Endothelial cell of umbilical vein (primary cell): ENCODE data around the gene FBXO44. TPM values are rescaled to one million over a fixed set of nuclear protein-coding genes. Genes with fewer than 3 reads are reported as not detected.

Experiments
- BruUV-seq: library from RNA; stranded (reverse); fragments of 400-500 nt; replicated peaks from 2 replicates; lab custom pipeline; 2021; lab: Mats Ljungman, UMichigan
- CTCF ChIA-PET: fragments of 300-600, 350-600 bp; sonication (Branson Sonifier 250); formaldehyde crosslinking; loops from one replicate; lab custom pipeline; 2021; ENCODE audit warnings: antibody characterized with exemption, inconsistent platforms; lab: Charles Lee
- POLR2A ChIA-PET: fragments of 300-600, 350-600 bp; sonication (Branson Sonifier 250); formaldehyde crosslinking; loops from one replicate; lab custom pipeline; 2021; ENCODE audit warnings: antibody characterized with exemption, inconsistent platforms; lab: Charles Lee
- DNase-seq: peaks from one replicate; pipeline ENCODE4 v3.0.0-alpha.2; 2011; ENCODE audit warnings: low read depth, low spot score
- FAIRE-seq: peaks from 2 replicates; lab custom pipeline; 2011; peaks lifted over from hg19 to GRCh38; lab: Jason Lieb, UNC
- H2AFZ ChIP-seq: 2 replicates; pipeline ENCODE4 v1.6.0; 2012; ENCODE audit warnings: low read depth, low read length, control low read depth, inconsistent platforms
- H3K27ac ChIP-seq: 2 replicates; pipeline ENCODE4 v1.5.1; 2011; ENCODE audit warnings: low read depth, mild to moderate bottlenecking, control low read depth, low read length, moderate library complexity; ENCODE audit not compliant: insufficient read depth
- H3K27me3 ChIP-seq, 2 experiments: 2 replicates each; pipeline versions ENCODE4 v1.6.0 to v1.6.1; 2011; ENCODE audit warnings: low read length in 2 of 2, mixed read lengths in 1 of 2; ENCODE audit not compliant: control insufficient read depth in 2 of 2, insufficient read depth in 2 of 2
- H3K36me3 ChIP-seq, 2 experiments: 2 replicates in 1 of 2; 3 replicates in 1 of 2; pipeline ENCODE4 v1.5.1; 2011; ENCODE audit warnings: low read length in 2 of 2, mild to moderate bottlenecking in 1 of 2, moderate library complexity in 1 of 2; ENCODE audit not compliant: control insufficient read depth in 2 of 2, insufficient read depth in 2 of 2; ENCODE audit errors: extremely low read depth in 1 of 2
- H3K4me1 ChIP-seq: 3 replicates; pipeline ENCODE4 v1.5.1; 2011; ENCODE audit warnings: mild to moderate bottlenecking, low read length; ENCODE audit not compliant: control insufficient read depth, insufficient read depth; ENCODE audit errors: extremely low read depth
- H3K4me2 ChIP-seq: 2 replicates; pipeline ENCODE4 v1.6.1; 2011; ENCODE audit warnings: low read length, control low read depth, mixed read lengths; ENCODE audit not compliant: insufficient read depth
- H3K4me3 ChIP-seq, 3 experiments: fragments of 200-600 bp in 1 of 3; sonication (generic), shearing (Covaris generic) in 1 of 3; replicated peaks in 1 of 3; 2 replicates each; pipeline ENCODE4 v1.5.1; 2011 to 2016; ENCODE audit warnings: control low read depth in 3 of 3, low read length in 3 of 3, mild to moderate bottlenecking in 2 of 3, inconsistent platforms in 1 of 3, low read depth in 1 of 3, moderate library complexity in 1 of 3; ENCODE audit not compliant: insufficient read depth in 1 of 3
- H3K79me2 ChIP-seq: 2 replicates; pipeline ENCODE4 v1.6.0; 2012; ENCODE audit warnings: low read length, inconsistent platforms; ENCODE audit not compliant: control insufficient read depth, insufficient read depth
- H3K9ac ChIP-seq: replicated peaks from 2 replicates; pipeline ENCODE3; 2011; ENCODE audit warnings: low read length, control low read depth; ENCODE audit not compliant: insufficient read depth; ENCODE audit errors: extremely low read depth
- H3K9me1 ChIP-seq: replicated peaks from 3 replicates; pipeline ENCODE4 v1.6.0; 2011; ENCODE audit warnings: mild to moderate bottlenecking, low read length; ENCODE audit not compliant: control insufficient read depth, insufficient read depth; ENCODE audit errors: extremely low read depth
- H3K9me3 ChIP-seq: replicated peaks from 2 replicates; pipeline ENCODE4 v1.5.1; 2012; ENCODE audit warnings: low read length, inconsistent platforms; ENCODE audit not compliant: control insufficient read depth, insufficient read depth
- H4K20me1 ChIP-seq: replicated peaks from 2 replicates; pipeline ENCODE3; 2011; ENCODE audit warnings: mild to moderate bottlenecking, low read length; ENCODE audit not compliant: control insufficient read depth, insufficient read depth; ENCODE audit errors: extremely low read depth
- CTCF ChIP-seq, 2 donors: IDR thresholded peaks; 1 replicate in 1 of 2; 2 replicates in 1 of 2; pipeline ENCODE4 v1.5.1; 2011; ENCODE audit warnings: low read length in 2 of 2, mild to moderate bottlenecking in 2 of 2, moderate library complexity in 2 of 2, control low read depth in 1 of 2, inconsistent platforms in 1 of 2, low read depth in 1 of 2; ENCODE audit not compliant: insufficient read depth in 1 of 2; ENCODE audit errors: extremely low read depth in 1 of 2
- EZH2 ChIP-seq: IDR thresholded peaks from 2 replicates; pipeline ENCODE4 v1.6.1; 2012; ENCODE audit warnings: borderline replicate concordance, low read depth, mild to moderate bottlenecking, moderate library complexity, low read length, inconsistent platforms; ENCODE audit not compliant: severe bottlenecking
- FOS ChIP-seq: IDR thresholded peaks from 2 replicates; pipeline ENCODE4 v1.6.1; 2011; ENCODE audit warnings: mild to moderate bottlenecking, low read length, moderate library complexity, borderline replicate concordance; ENCODE audit not compliant: insufficient read depth
- GATA2 ChIP-seq: IDR thresholded peaks from 2 replicates; pipeline ENCODE4 v1.7.0; 2011; ENCODE audit warnings: low read depth, mild to moderate bottlenecking, moderate library complexity, mixed read lengths, low read length; ENCODE audit not compliant: insufficient read length, insufficient read depth
- JUN ChIP-seq: IDR thresholded peaks from 2 replicates; pipeline ENCODE4 v1.6.1; 2011; ENCODE audit warnings: borderline replicate concordance, low read depth; ENCODE audit not compliant: insufficient read length, insufficient read depth
- MAX ChIP-seq: IDR thresholded peaks from 2 replicates; pipeline ENCODE4 v1.6.1; 2011; ENCODE audit not compliant: insufficient read depth, insufficient read length
- MYC ChIP-seq: IDR thresholded peaks from one replicate; pipeline ENCODE4 v1.6.1; 2011; ENCODE audit warnings: mild to moderate bottlenecking, low read depth, low read length
- POLR2A ChIP-seq: IDR thresholded peaks from 2 replicates; pipeline ENCODE4 v1.6.1; 2012; ENCODE audit warnings: low read depth, mild to moderate bottlenecking, control low read depth, low read length
- POLR2AphosphoS5 ChIP-seq: IDR thresholded peaks from 2 replicates; pipeline ENCODE4 v1.6.1; 2012; ENCODE audit warnings: low read depth, mild to moderate bottlenecking, control low read depth, low read length, moderate library complexity; ENCODE audit not compliant: insufficient read depth
- dilution Hi-C: fragments of 300-500 bp; cut with MboI; formaldehyde crosslinking; loops from one replicate; pipeline ENCODE4 v1.15.0; 2019; ENCODE audit warnings: low sequenced_read_pairs; ENCODE audit not compliant: extremely low pct_ligation_motif_present
- intact Hi-C: fragments of 100-400 bp; cut with micrococcal nuclease; formaldehyde crosslinking; loops from one replicate; pipeline ENCODE4 v1.10.0; 2022
- polyA plus RNA-seq, 4 experiments: library from polyadenylated mRNA; depleted of rRNA in 3 of 4; stranded (reverse) in 3 of 4; unstranded in 1 of 4; fragments of >200 nt; gene quantifications; 2 replicates each; pipeline versions ENCODE4 v1.2.1 to v1.2.3, GENCODE V29; 2011 to 2012; ENCODE audit warnings: missing spikeins in 1 of 4
- total RNA-seq: library from RNA; stranded (reverse); gene quantifications from 2 replicates; pipeline ENCODE4 v1.2.3, GENCODE V29; 2021

FBXO44 gene
- total and polyA plus RNA-seq, 2 donors (not counting 3 experiments of a cell fraction or from before 2014, with no cell fraction given) = 16.8 to 22.5 TPM

- Histone ChIP-seq H3K27ac (no peak overlapping the region), H2AFZ (no peak overlapping the region), H3K27me3 (no peaks in the 10 kb centered on the region), H3K4me3 (no peak overlapping the region), H3K79me2 (no peaks in the 10 kb centered on the region), H3K36me3 (no peaks in the 10 kb centered on the region), H3K9ac (no peak overlapping the region), H4K20me1 (no peaks in the 10 kb centered on the region), H3K4me2 (no peak overlapping the region), H3K4me1 (no peaks in the 10 kb centered on the region), H3K9me3 (no peaks in the 10 kb centered on the region), H3K9me1 (no peaks in the 10 kb centered on the region)
- no TSS peak for BruUV-seq
- TF ChIP-seq MAX = no peak
- TF ChIP-seq CTCF (IDR thresholded peaks at IDR 0.05; ENCODE audit: extremely low read depth in 1 of 2, insufficient read depth in 1 of 2, low read depth in 1 of 2, low read length in 2 of 2) = no peak
- TF ChIP-seq JUN = no peak
- TF ChIP-seq EZH2 = no peak
- no peak for TF ChIP-seq MYC
- TF ChIP-seq POLR2AphosphoS5 = no peak
- no peak for TF ChIP-seq GATA2
- no peak for TF ChIP-seq FOS
- no peak for TF ChIP-seq POLR2A
- FAIRE-seq = no peak
- ChIA-PET CTCF (interaction anchor here (0.8 to 12.8 kb wide), 12 partner anchors 79 to 604 kb away, joined by 3 to 373 read pairs (median 6); partner anchors contain the start of genes DISP3, EXOSC10 and MTOR), POLR2A (no interaction called here)
- no peak for DNase-seq
- dilution Hi-C loops (no loop called here), intact Hi-C loops (no loop called here)
Measured at GRCh38 chr1:11640944-11641343, 13.7 kb upstream of the FBXO44 start.
